ENCODE results near the gene ATP11B.

The ATP11B gene

GRCh38 chr3:182905623-182906022, 112.3 kb downstream of the ATP11B start:
- H3K27ac ChIP-seq (ENCODE audit: low read depth, low read length), result no peak overlapping the region
- H3K36me3 ChIP-seq (ENCODE audit: control insufficient read depth in 1 of 2, insufficient read depth in 2 of 2, low read length in 2 of 2), result peaks cover 5 to 28% of the 10 kb centered on the region in 2 donors
- H3K4me1 ChIP-seq (ENCODE audit: control insufficient read depth in 1 of 2, insufficient read depth in 2 of 2, low read length in 2 of 2), result no peaks in the 10 kb centered on the region
- no peaks in the 10 kb centered on the region for H3K27me3 ChIP-seq (ENCODE audit: control insufficient read depth in 1 of 2, insufficient read depth in 2 of 2, low read length in 2 of 2)
- no peaks in the 10 kb centered on the region for H3K9me3 ChIP-seq (ENCODE audit: control insufficient read depth in 1 of 2, low read length in 2 of 2)
- H3K4me3 ChIP-seq (ENCODE audit: low read depth in 1 of 2, low read length in 2 of 2), result no peak overlapping the region
- H3K9ac ChIP-seq (ENCODE audit: low read depth in 1 of 2, low read length in 2 of 2), result no peak overlapping the region

- H3K36me3 ChIP-seq (ENCODE audit: control insufficient read depth in 1 of 2, insufficient read depth in 2 of 2, low read length in 2 of 2), result peaks cover 5 to 28% of the 10 kb centered on the region in 2 donors
- no peaks in the 10 kb centered on the region for H3K4me1 ChIP-seq (ENCODE audit: control insufficient read depth in 1 of 2, insufficient read depth in 2 of 2, low read length in 2 of 2)
Observed at GRCh38 chr3:182906036-182906435, 112.7 kb downstream of the ATP11B start.

GRCh38 chr3:182908471-182908870, 115.2 kb downstream of the ATP11B start:
- H3K9ac ChIP-seq (ENCODE audit: low read depth in 1 of 2, low read length in 2 of 2), result no peak overlapping the region
- no peaks in the 10 kb centered on the region for H3K4me1 ChIP-seq (ENCODE audit: control insufficient read depth in 1 of 2, insufficient read depth in 2 of 2, low read length in 2 of 2)
- no peak overlapping the region for H3K4me3 ChIP-seq (ENCODE audit: low read depth in 1 of 2, low read length in 2 of 2)
- peaks cover 9 to 20% of the 10 kb centered on the region in 2 donors for H3K36me3 ChIP-seq (ENCODE audit: control insufficient read depth in 1 of 2, insufficient read depth in 2 of 2, low read length in 2 of 2)
- H3K27me3 ChIP-seq (ENCODE audit: control insufficient read depth in 1 of 2, insufficient read depth in 2 of 2, low read length in 2 of 2), result no peaks in the 10 kb centered on the region
- H3K27ac ChIP-seq (ENCODE audit: low read depth, low read length), result no peak overlapping the region
- H3K9me3 ChIP-seq (ENCODE audit: control insufficient read depth in 1 of 2, low read length in 2 of 2), result no peaks in the 10 kb centered on the region

More at GRCh38 chr3:182906036-182906435, 112.7 kb downstream of the ATP11B start:
- H3K27me3 ChIP-seq (ENCODE audit: control insufficient read depth in 1 of 2, insufficient read depth in 2 of 2, low read length in 2 of 2), result no peaks in the 10 kb centered on the region
- no peaks in the 10 kb centered on the region for H3K9me3 ChIP-seq (ENCODE audit: control insufficient read depth in 1 of 2, low read length in 2 of 2)
- no peak overlapping the region for H3K27ac ChIP-seq (ENCODE audit: low read depth, low read length)
- H3K9ac ChIP-seq (ENCODE audit: low read depth in 1 of 2, low read length in 2 of 2), result no peak overlapping the region
- H3K4me3 ChIP-seq (ENCODE audit: low read depth in 1 of 2, low read length in 2 of 2), result no peak overlapping the region

GRCh38 chr3:182909318-182910040, 116.2 kb downstream of the ATP11B start:
- Histone ChIP-seq H3K4me1 (ENCODE audit: control insufficient read depth in 1 of 2, insufficient read depth in 2 of 2, low read length in 2 of 2) (no peaks in the 10 kb centered on the region), H3K9me3 (ENCODE audit: control insufficient read depth in 1 of 2, low read length in 2 of 2) (no peaks in the 10 kb centered on the region), H3K27me3 (ENCODE audit: control insufficient read depth in 1 of 2, insufficient read depth in 2 of 2, low read length in 2 of 2) (no peaks in the 10 kb centered on the region), H3K36me3 (ENCODE audit: control insufficient read depth in 1 of 2, insufficient read depth in 2 of 2, low read length in 2 of 2) (peaks cover 13 to 20% of the 10 kb centered on the region in 2 donors), H3K9ac (ENCODE audit: low read depth in 1 of 2, low read length in 2 of 2) (no peak overlapping the region), H3K27ac (ENCODE audit: low read depth, low read length) (no peak overlapping the region), H3K4me3 (ENCODE audit: low read depth in 1 of 2, low read length in 2 of 2) (no peak overlapping the region)

- Histone ChIP-seq H3K27ac (ENCODE audit: low read depth, low read length) (no peak overlapping the region), H3K27me3 (ENCODE audit: control insufficient read depth in 1 of 2, insufficient read depth in 2 of 2, low read length in 2 of 2) (no peaks in the 10 kb centered on the region), H3K9ac (ENCODE audit: low read depth in 1 of 2, low read length in 2 of 2) (no peak overlapping the region), H3K4me1 (ENCODE audit: control insufficient read depth in 1 of 2, insufficient read depth in 2 of 2, low read length in 2 of 2) (no peaks in the 10 kb centered on the region), H3K36me3 (ENCODE audit: control insufficient read depth in 1 of 2, insufficient read depth in 2 of 2, low read length in 2 of 2) (peaks cover 12 to 17% of the 10 kb centered on the region in 2 donors), H3K4me3 (ENCODE audit: low read depth in 1 of 2, low read length in 2 of 2) (no peak overlapping the region), H3K9me3 (ENCODE audit: control insufficient read depth in 1 of 2, low read length in 2 of 2) (no peaks in the 10 kb centered on the region)
Observed at GRCh38 chr3:182910936-182911781, 117.9 kb downstream of the ATP11B start.

- Histone ChIP-seq H3K27me3 (ENCODE audit: control insufficient read depth in 1 of 2, insufficient read depth in 2 of 2, low read length in 2 of 2) (no peaks in the 10 kb centered on the region), H3K9ac (ENCODE audit: low read depth in 1 of 2, low read length in 2 of 2) (no peak overlapping the region), H3K4me3 (ENCODE audit: low read depth in 1 of 2, low read length in 2 of 2) (no peak overlapping the region), H3K9me3 (ENCODE audit: control insufficient read depth in 1 of 2, low read length in 2 of 2) (no peaks in the 10 kb centered on the region), H3K27ac (ENCODE audit: low read depth, low read length) (no peak overlapping the region), H3K36me3 (ENCODE audit: control insufficient read depth in 1 of 2, insufficient read depth in 2 of 2, low read length in 2 of 2) (peaks cover 12 to 13% of the 10 kb centered on the region in 2 donors), H3K4me1 (ENCODE audit: control insufficient read depth in 1 of 2, insufficient read depth in 2 of 2, low read length in 2 of 2) (no peaks in the 10 kb centered on the region)
Observed at GRCh38 chr3:182911782-182912111, 118.4 kb downstream of the ATP11B start.

GRCh38 chr3:182912474-182912873, 119.2 kb downstream of the ATP11B start:
- Histone ChIP-seq H3K36me3 (ENCODE audit: control insufficient read depth in 1 of 2, insufficient read depth in 2 of 2, low read length in 2 of 2) (peaks cover 12 to 13% of the 10 kb centered on the region in 2 donors), H3K4me1 (ENCODE audit: control insufficient read depth in 1 of 2, insufficient read depth in 2 of 2, low read length in 2 of 2) (no peaks in the 10 kb centered on the region), H3K27ac (ENCODE audit: low read depth, low read length) (no peak overlapping the region), H3K4me3 (ENCODE audit: low read depth in 1 of 2, low read length in 2 of 2) (no peak overlapping the region), H3K9me3 (ENCODE audit: control insufficient read depth in 1 of 2, low read length in 2 of 2) (no peaks in the 10 kb centered on the region), H3K9ac (ENCODE audit: low read depth in 1 of 2, low read length in 2 of 2) (no peak overlapping the region), H3K27me3 (ENCODE audit: control insufficient read depth in 1 of 2, insufficient read depth in 2 of 2, low read length in 2 of 2) (no peaks in the 10 kb centered on the region)

- H3K9ac ChIP-seq (ENCODE audit: low read depth in 1 of 2, low read length in 2 of 2), result no peak overlapping the region
- no peak overlapping the region for H3K27ac ChIP-seq (ENCODE audit: low read depth, low read length)
- no peak overlapping the region for H3K4me3 ChIP-seq (ENCODE audit: low read depth in 1 of 2, low read length in 2 of 2)
- no peaks in the 10 kb centered on the region for H3K9me3 ChIP-seq (ENCODE audit: control insufficient read depth in 1 of 2, low read length in 2 of 2)
- H3K27me3 ChIP-seq (ENCODE audit: control insufficient read depth in 1 of 2, insufficient read depth in 2 of 2, low read length in 2 of 2), result no peaks in the 10 kb centered on the region
- H3K4me1 ChIP-seq (ENCODE audit: control insufficient read depth in 1 of 2, insufficient read depth in 2 of 2, low read length in 2 of 2), result no peaks in the 10 kb centered on the region
- H3K36me3 ChIP-seq (ENCODE audit: control insufficient read depth in 1 of 2, insufficient read depth in 2 of 2, low read length in 2 of 2), result peaks cover 12 to 13% of the 10 kb centered on the region in 2 donors
Observed at GRCh38 chr3:182913889-182914288, 120.6 kb downstream of the ATP11B start.

GRCh38 chr3:182914341-182914740, 121.0 kb downstream of the ATP11B start:
- Histone ChIP-seq H3K9me3 (ENCODE audit: control insufficient read depth in 1 of 2, low read length in 2 of 2) (no peaks in the 10 kb centered on the region), H3K9ac (ENCODE audit: low read depth in 1 of 2, low read length in 2 of 2) (no peak overlapping the region), H3K36me3 (ENCODE audit: control insufficient read depth in 1 of 2, insufficient read depth in 2 of 2, low read length in 2 of 2) (peaks cover 12 to 13% of the 10 kb centered on the region in 2 donors), H3K4me1 (ENCODE audit: control insufficient read depth in 1 of 2, insufficient read depth in 2 of 2, low read length in 2 of 2) (no peaks in the 10 kb centered on the region), H3K4me3 (ENCODE audit: low read depth in 1 of 2, low read length in 2 of 2) (no peak overlapping the region), H3K27ac (ENCODE audit: low read depth, low read length) (no peak overlapping the region), H3K27me3 (ENCODE audit: control insufficient read depth in 1 of 2, insufficient read depth in 2 of 2, low read length in 2 of 2) (no peaks in the 10 kb centered on the region)

- Histone ChIP-seq H3K4me3 (ENCODE audit: low read depth in 1 of 2, low read length in 2 of 2) (no peak overlapping the region), H3K27ac (ENCODE audit: low read depth, low read length) (no peak overlapping the region), H3K27me3 (ENCODE audit: control insufficient read depth in 1 of 2, insufficient read depth in 2 of 2, low read length in 2 of 2) (no peaks in the 10 kb centered on the region), H3K4me1 (ENCODE audit: control insufficient read depth in 1 of 2, insufficient read depth in 2 of 2, low read length in 2 of 2) (no peaks in the 10 kb centered on the region), H3K9me3 (ENCODE audit: control insufficient read depth in 1 of 2, low read length in 2 of 2) (no peaks in the 10 kb centered on the region), H3K36me3 (ENCODE audit: control insufficient read depth in 1 of 2, insufficient read depth in 2 of 2, low read length in 2 of 2) (peaks cover 12 to 13% of the 10 kb centered on the region in 2 donors), H3K9ac (ENCODE audit: low read depth in 1 of 2, low read length in 2 of 2) (no peak overlapping the region)
Observed at GRCh38 chr3:182917134-182917533, 123.8 kb downstream of the ATP11B start.
